OCI-LY7 (cell line): Measurements from ENCODE around the gene MAML3. TPM values are rescaled to one million over a fixed set of nuclear protein-coding genes. Genes with fewer than 3 reads are reported as not detected.

Experiments used
- BruUV-seq: library from RNA; stranded (reverse); fragments of 400-500 nt; replicated peaks from 2 replicates; lab custom pipeline; 2021; lab: Mats Ljungman, UMichigan
- CTCF ChIA-PET: fragments of 300-600 bp; sonication (Branson Sonifier 250); formaldehyde crosslinking; loops from one replicate; lab custom pipeline; 2022; ENCODE audit warnings: antibody characterized with exemption; ENCODE audit not compliant: unreplicated experiment; lab: Charles Lee
- POLR2A ChIA-PET: fragments of 300-600 bp; sonication (Branson Sonifier 250); formaldehyde crosslinking; loops from one replicate; lab custom pipeline; 2022; ENCODE audit warnings: antibody characterized with exemption; lab: Charles Lee
- DNase-seq: peaks from one replicate; pipeline ENCODE4 v3.0.0-alpha.2; 2015; ENCODE audit warnings: low spot score
- H2AFZ ChIP-seq: fragments of 200-600 bp; sonication (generic), shearing (Covaris generic); 2 replicates; pipeline ENCODE4 v1.6.1; 2014; ENCODE audit warnings: mild to moderate bottlenecking, antibody characterized with exemption, low read length, moderate library complexity
- H3K27ac ChIP-seq: fragments of 200-600 bp; sonication (generic); 2 replicates; pipeline ENCODE4 v1.5.1; 2014; ENCODE audit warnings: mixed run types, low read depth, mild to moderate bottlenecking, moderate library complexity, low read length, inconsistent platforms; ENCODE audit not compliant: poor library complexity, severe bottlenecking
- H3K36me3 ChIP-seq: fragments of 200-600 bp; sonication (generic); 2 replicates; pipeline ENCODE4 v1.6.1; 2014; ENCODE audit warnings: mild to moderate bottlenecking, antibody characterized with exemption, low read length, moderate library complexity, mixed read lengths; ENCODE audit not compliant: insufficient read depth
- H3K4me1 ChIP-seq: fragments of 200-600 bp; sonication (generic); 2 replicates; pipeline ENCODE4 v1.5.1; 2014; ENCODE audit warnings: mild to moderate bottlenecking, low read length; ENCODE audit not compliant: insufficient read depth, poor library complexity, severe bottlenecking
- H3K4me2 ChIP-seq: fragments of 200-600 bp; sonication (generic); 2 replicates; pipeline ENCODE4 v1.6.1; 2014; ENCODE audit warnings: mild to moderate bottlenecking, low read length
- H3K4me3 ChIP-seq: fragments of 200-600 bp; sonication (generic); 2 replicates; pipeline ENCODE4 v1.5.1; 2014; ENCODE audit warnings: mild to moderate bottlenecking, low read depth, low read length; ENCODE audit not compliant: poor library complexity, severe bottlenecking
- H3K79me2 ChIP-seq: fragments of 200-600 bp; sonication (generic); 2 replicates; pipeline ENCODE4 v1.6.1; 2016; ENCODE audit warnings: low read depth, mild to moderate bottlenecking, low read length, moderate library complexity, mixed read lengths; ENCODE audit not compliant: insufficient read depth
- H3K9me2 ChIP-seq: fragments of 200-600 bp; sonication (generic); 2 replicates; pipeline ENCODE4 v1.6.1; 2016; ENCODE audit warnings: mild to moderate bottlenecking, low read length, mixed read lengths; ENCODE audit not compliant: insufficient read depth
- H3K9me3 ChIP-seq: fragments of 200-600 bp; sonication (generic); 2 replicates; pipeline ENCODE4 v1.6.1; 2014; ENCODE audit warnings: mild to moderate bottlenecking, mixed run types, low read length, mixed read lengths
- H4K20me1 ChIP-seq: fragments of 200-600 bp; sonication (generic); 2 replicates; pipeline ENCODE4 v1.6.1; 2014; ENCODE audit warnings: mild to moderate bottlenecking, antibody characterized with exemption, low read length, moderate library complexity, mixed read lengths; ENCODE audit not compliant: insufficient read depth
- CTCF ChIP-seq: fragments of 200-600 bp; sonication (generic); conservative IDR thresholded peaks from 2 replicates; pipeline ENCODE4 v1.5.1; 2014; ENCODE audit warnings: mild to moderate bottlenecking, antibody characterized with exemption, low read length, moderate library complexity, mixed read lengths
- EZH2phosphoT487 ChIP-seq: fragments of 200-600 bp; sonication (generic); IDR thresholded peaks from 2 replicates; pipeline ENCODE4 v1.6.1; 2018; ENCODE audit warnings: low read depth, borderline replicate concordance, mild to moderate bottlenecking, mixed run types, antibody characterized with exemption, low read length, moderate library complexity, mixed read lengths
- intact Hi-C: fragments of 100-400 bp; cut with micrococcal nuclease; formaldehyde crosslinking; loops from one replicate; pipeline ENCODE4 v1.10.0; 2022; ENCODE audit not compliant: unreplicated experiment
- total RNA-seq, 2 experiments: library from RNA; depleted of rRNA in 1 of 2; stranded (reverse); fragments of >200 nt in 1 of 2; shearing (Covaris generic) in 1 of 2; gene quantifications; 2 replicates each; pipeline ENCODE4 v1.2.3, GENCODE V29; 2014 to 2022

MAML3 gene
- total RNA-seq, 2 experiments from 2014 or later, result 0.80 to 1.2 TPM

GRCh38 chr4:140019619-140020347 lies 134.2 kb downstream of the MAML3 start:
- Histone ChIP-seq H3K4me3 (no peak overlapping the region), H3K4me2 (no peak overlapping the region), H2AFZ (no peak overlapping the region), H3K36me3 (no peaks in the 10 kb centered on the region), H3K79me2 (no peaks in the 10 kb centered on the region), H3K27ac (no peak overlapping the region), H3K4me1 (no peaks in the 10 kb centered on the region), H4K20me1 (no peaks in the 10 kb centered on the region), H3K9me3 (no peaks in the 10 kb centered on the region), H3K9me2 (no peaks in the 10 kb centered on the region)
- CTCF ChIA-PET, result no interaction called here
- intact Hi-C loops, result no loop called here
- POLR2A ChIA-PET, result no interaction called here
- DNase-seq, result no peak
- TF ChIP-seq CTCF, result no peak
- TF ChIP-seq EZH2phosphoT487, result no peak
- no TSS peak for BruUV-seq

GRCh38 chr4:140018931-140019618 lies 134.9 kb downstream of the MAML3 start:
- Histone ChIP-seq H3K4me1 (no peaks in the 10 kb centered on the region), H3K4me2 (no peak overlapping the region), H3K9me3 (no peaks in the 10 kb centered on the region), H2AFZ (no peak overlapping the region), H3K4me3 (no peak overlapping the region), H3K9me2 (no peaks in the 10 kb centered on the region), H3K36me3 (no peaks in the 10 kb centered on the region), H4K20me1 (no peaks in the 10 kb centered on the region), H3K27ac (no peak overlapping the region), H3K79me2 (no peaks in the 10 kb centered on the region)
- ChIA-PET POLR2A (no interaction called here), CTCF (no interaction called here)
- intact Hi-C loops, result no loop called here
- TF ChIP-seq EZH2phosphoT487 (no peak), CTCF (no peak)
- BruUV-seq, result no TSS peak
- DNase-seq, result no peak

DNA sequence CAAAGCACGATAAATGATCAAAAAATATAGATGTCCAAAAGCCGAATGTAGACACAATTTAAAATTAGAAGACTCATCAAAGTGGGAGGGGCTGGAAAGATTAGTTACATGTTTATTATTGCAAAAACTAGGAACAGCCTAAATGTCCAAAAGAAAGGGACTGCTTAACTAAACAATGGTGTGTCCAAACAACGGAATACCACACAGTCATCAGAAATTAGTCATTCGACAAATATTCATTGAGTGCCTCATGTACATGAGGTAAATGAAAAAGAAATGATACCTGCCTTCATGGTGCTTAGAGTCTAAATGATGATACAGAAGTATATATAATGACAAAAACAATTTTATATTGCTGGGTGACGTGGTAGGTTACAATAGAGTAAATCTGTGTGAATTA lies 139.7 kb downstream of the MAML3 start:
- Histone ChIP-seq H3K9me2 (no peaks in the 10 kb centered on the region), H4K20me1 (no peaks in the 10 kb centered on the region), H3K4me2 (no peak overlapping the region), H3K79me2 (no peaks in the 10 kb centered on the region), H3K36me3 (no peaks in the 10 kb centered on the region), H3K9me3 (no peaks in the 10 kb centered on the region), H3K27ac (no peak overlapping the region), H2AFZ (no peak overlapping the region), H3K4me3 (no peak overlapping the region), H3K4me1 (no peaks in the 10 kb centered on the region)
- BruUV-seq, result no TSS peak
- no peak for TF ChIP-seq CTCF
- TF ChIP-seq EZH2phosphoT487, result no peak
- DNase-seq, result no peak
- intact Hi-C loops, result no loop called here
- ChIA-PET CTCF (no interaction called here), POLR2A (no interaction called here)
